Trophoblast cell (in vitro differentiated cells and primary cell): ENCODE data around the gene PCIF1.

Experiments used
- DNase-seq, 2 donors: peaks; one replicate each; pipeline ENCODE4 v3.0.0-alpha.2; 2016
- H2AFZ ChIP-seq: 2 replicates; pipeline ENCODE4 v1.6.1; 2013; ENCODE audit warnings: low read length, moderate library complexity, mild to moderate bottlenecking; ENCODE audit not compliant: insufficient read depth, poor library complexity
- H2AK5ac ChIP-seq: 2 replicates; pipeline ENCODE4 v1.6.1; 2013; ENCODE audit warnings: mild to moderate bottlenecking, low read length
- H2BK120ac ChIP-seq: 2 replicates; pipeline ENCODE4 v1.6.1; 2013; ENCODE audit warnings: low read length, mild to moderate bottlenecking, moderate library complexity; ENCODE audit not compliant: insufficient read depth, poor library complexity
- H2BK12ac ChIP-seq: 2 replicates; pipeline ENCODE4 v1.6.1; 2013; ENCODE audit warnings: mild to moderate bottlenecking, low read length, moderate library complexity
- H2BK5ac ChIP-seq: 2 replicates; pipeline ENCODE4 v1.6.1; 2013; ENCODE audit warnings: low read length, low read depth, moderate library complexity, mild to moderate bottlenecking; ENCODE audit not compliant: poor library complexity
- H3K14ac ChIP-seq: 2 replicates; pipeline ENCODE4 v1.6.1; 2013; ENCODE audit warnings: mild to moderate bottlenecking, low read length
- H3K18ac ChIP-seq: 2 replicates; pipeline ENCODE4 v1.6.1; 2013; ENCODE audit warnings: mild to moderate bottlenecking, low read length
- H3K23ac ChIP-seq: 2 replicates; pipeline ENCODE4 v1.6.1; 2013; ENCODE audit warnings: low read length
- H3K27ac ChIP-seq: 2 replicates; pipeline ENCODE4 v1.5.1; 2013; ENCODE audit warnings: low read depth, mild to moderate bottlenecking, inconsistent platforms, low read length, moderate library complexity
- H3K27me3 ChIP-seq: 2 replicates; pipeline ENCODE4 v1.6.1; 2013; ENCODE audit warnings: inconsistent platforms, mild to moderate bottlenecking, low read length, moderate library complexity; ENCODE audit not compliant: insufficient read depth
- H3K36me3 ChIP-seq, 2 experiments: 1 replicate in 1 of 2; 2 replicates in 1 of 2; pipeline ENCODE4 v1.6.1; 2013; ENCODE audit warnings: low read length in 2 of 2, mild to moderate bottlenecking in 2 of 2, moderate library complexity in 1 of 2; ENCODE audit not compliant: insufficient read depth in 2 of 2, control insufficient read depth in 1 of 2
- H3K4ac ChIP-seq: 2 replicates; pipeline ENCODE4 v1.6.1; 2013; ENCODE audit warnings: low read depth, mild to moderate bottlenecking, low read length, moderate library complexity
- H3K4me1 ChIP-seq, 2 experiments: 1 replicate in 1 of 2; 2 replicates in 1 of 2; pipeline ENCODE4 v1.6.1; 2013; ENCODE audit warnings: low read length in 2 of 2, mild to moderate bottlenecking in 2 of 2, moderate library complexity in 1 of 2; ENCODE audit not compliant: insufficient read depth in 2 of 2, control insufficient read depth in 1 of 2
- H3K4me2 ChIP-seq: 2 replicates; pipeline ENCODE4 v1.6.1; 2013; ENCODE audit warnings: inconsistent platforms, mild to moderate bottlenecking, low read length, moderate library complexity
- H3K4me3 ChIP-seq: 2 replicates; pipeline ENCODE4 v1.5.1; 2013; ENCODE audit warnings: mild to moderate bottlenecking, low read depth, low read length, inconsistent platforms
- H3K79me1 ChIP-seq: one replicate; pipeline ENCODE4 v1.6.1; 2013; ENCODE audit warnings: low read length
- H3K79me2 ChIP-seq: 2 replicates; pipeline ENCODE4 v1.6.1; 2013; ENCODE audit warnings: low read length, mild to moderate bottlenecking; ENCODE audit not compliant: control insufficient read depth, insufficient read depth, poor library complexity
- H3K9ac ChIP-seq: 2 replicates; pipeline ENCODE4 v1.6.1; 2013; ENCODE audit warnings: mild to moderate bottlenecking, low read length
- H3K9me3 ChIP-seq: 2 replicates; pipeline ENCODE4 v1.6.1; 2013; ENCODE audit warnings: low read depth, mild to moderate bottlenecking, control low read depth, inconsistent platforms, low read length; ENCODE audit not compliant: insufficient read depth
- H4K12ac ChIP-seq: 2 replicates; pipeline ENCODE4 v1.6.1; 2013; ENCODE audit warnings: low read depth, mild to moderate bottlenecking, low read length, moderate library complexity
- H4K8ac ChIP-seq: 2 replicates; pipeline ENCODE4 v1.6.1; 2013; ENCODE audit warnings: low read depth, mild to moderate bottlenecking, low read length, moderate library complexity
- H4K91ac ChIP-seq: one replicate; pipeline ENCODE4 v1.6.1; 2013; ENCODE audit warnings: low read depth, mild to moderate bottlenecking, low read length, moderate library complexity
- WGBS: extraction: QIAGEN DNeasy Blood & Tissue Kit; methylation state at CpG from one replicate; pipeline ENCODE4 v1.1.7; 2013; ENCODE audit warnings: missing lambda C conversion rate; ENCODE audit not compliant: insufficient read length, insufficient coverage; ENCODE audit errors: extremely low coverage; 5-methylcytosine and 5-hydroxymethylcytosine counted together

PCIF1 gene

GRCh38 chr20:45957021-45957941 lies 22.8 kb downstream of the PCIF1 start:
- no peak overlapping the region for H2BK5ac ChIP-seq
- H3K14ac ChIP-seq, result no peak overlapping the region

GRCh38 chr20:45958593-45958992 lies 24.1 kb downstream of the PCIF1 start:
- Histone ChIP-seq H3K79me1 (no peaks in the 10 kb centered on the region), H3K4me2 (no peak overlapping the region), H3K27me3 (no peaks in the 10 kb centered on the region), H3K9me3 (peaks cover 10% of the 10 kb centered on the region), H3K14ac (no peak overlapping the region), H3K9ac (no peak overlapping the region), H2AK5ac (no peak overlapping the region), H2AFZ (no peak overlapping the region), H3K36me3 (peaks cover 63 to 67% of the 10 kb centered on the region in 2 experiments), H3K4me3 (no peak overlapping the region), H2BK5ac (no peak overlapping the region), H2BK120ac (no peak overlapping the region), H3K4me1 (no peaks in the 10 kb centered on the region), H4K91ac (no peak overlapping the region), H4K8ac (no peak overlapping the region), H2BK12ac (no peak overlapping the region), H4K12ac (no peak overlapping the region), H3K27ac (no peak overlapping the region), H3K79me2 (no peaks in the 10 kb centered on the region), H3K4ac (no peak overlapping the region), H3K18ac (no peak overlapping the region), H3K23ac (peak overlapping the region; percentile 17)
- no CpG with 5 or more reads among the region's 4 CpGs for WGBS
- DNase-seq, result no peak

More at GRCh38 chr20:45957021-45957941, 22.8 kb downstream of the PCIF1 start:
- Histone ChIP-seq H3K9ac (no peak overlapping the region), H2AFZ (no peak overlapping the region), H2AK5ac (no peak overlapping the region), H2BK120ac (no peak overlapping the region), H3K27ac (no peak overlapping the region), H3K36me3 (peaks cover 66 to 70% of the 10 kb centered on the region in 2 experiments), H3K4ac (no peak overlapping the region), H3K27me3 (no peaks in the 10 kb centered on the region), H4K91ac (no peak overlapping the region), H3K79me1 (no peaks in the 10 kb centered on the region), H3K18ac (no peak overlapping the region), H3K79me2 (no peaks in the 10 kb centered on the region), H3K23ac (no peak overlapping the region), H4K12ac (no peak overlapping the region), H3K4me1 (no peaks in the 10 kb centered on the region), H4K8ac (no peak overlapping the region), H2BK12ac (no peak overlapping the region), H3K4me3 (no peak overlapping the region), H3K9me3 (peaks cover 9% of the 10 kb centered on the region), H3K4me2 (no peak overlapping the region)
- DNase-seq, result no peak
- WGBS, result no CpG with 5 or more reads among the region's 19 CpGs

- no peak for DNase-seq
- no CpG with 5 or more reads among the region's 16 CpGs for WGBS
These were observed 24.6 kb downstream of the PCIF1 start for GRCh38 chr20:45959126-45959525.

GRCh38 chr20:45959956-45960630 lies 25.6 kb downstream of the PCIF1 start:
- no peak overlapping the region for H3K9ac ChIP-seq
- H3K79me1 ChIP-seq, result no peaks in the 10 kb centered on the region
- H3K27me3 ChIP-seq, result no peaks in the 10 kb centered on the region
- H3K4me1 ChIP-seq, result no peaks in the 10 kb centered on the region
- no peak overlapping the region for H2BK5ac ChIP-seq
- no peak overlapping the region for H2BK12ac ChIP-seq
- no peak overlapping the region for H3K4me3 ChIP-seq
- H3K23ac ChIP-seq, result no peak overlapping the region
- peaks cover 8% of the 10 kb centered on the region for H3K9me3 ChIP-seq
- H3K18ac ChIP-seq, result no peak overlapping the region
- WGBS, result no CpG with 5 or more reads among the region's 14 CpGs
- H3K4ac ChIP-seq, result no peak overlapping the region
- no peak overlapping the region for H2AFZ ChIP-seq
- no peak overlapping the region for H3K4me2 ChIP-seq
- H3K14ac ChIP-seq, result no peak overlapping the region
- H3K27ac ChIP-seq, result no peak overlapping the region
- H3K36me3 ChIP-seq, result peaks cover 67 to 73% of the 10 kb centered on the region in 2 experiments
- no peak overlapping the region for H2AK5ac ChIP-seq
- H2BK120ac ChIP-seq, result no peak overlapping the region
- no peaks in the 10 kb centered on the region for H3K79me2 ChIP-seq
- no peak overlapping the region for H4K91ac ChIP-seq
- H4K8ac ChIP-seq, result no peak overlapping the region
- no peak overlapping the region for H4K12ac ChIP-seq
- DNase-seq, result no peak

More at GRCh38 chr20:45959126-45959525, 24.6 kb downstream of the PCIF1 start:
- Histone ChIP-seq H2BK120ac (no peak overlapping the region), H2BK5ac (no peak overlapping the region), H3K27me3 (no peaks in the 10 kb centered on the region), H4K91ac (no peak overlapping the region), H2BK12ac (no peak overlapping the region), H3K36me3 (peaks cover 64 to 67% of the 10 kb centered on the region in 2 experiments), H3K14ac (no peak overlapping the region), H3K79me2 (no peaks in the 10 kb centered on the region), H3K18ac (no peak overlapping the region), H3K9ac (no peak overlapping the region), H2AK5ac (no peak overlapping the region), H3K4me1 (no peaks in the 10 kb centered on the region), H4K8ac (no peak overlapping the region), H3K79me1 (no peaks in the 10 kb centered on the region), H3K23ac (no peak overlapping the region), H4K12ac (peak overlapping the region; percentile 5), H3K4ac (no peak overlapping the region), H3K4me2 (no peak overlapping the region), H3K9me3 (peaks cover 8% of the 10 kb centered on the region), H2AFZ (no peak overlapping the region), H3K4me3 (no peak overlapping the region), H3K27ac (no peak overlapping the region)
